ENCODE results near the gene IL13RA2. TPM values are rescaled to one million over a fixed set of nuclear protein-coding genes. Genes with fewer than 3 reads are reported as not detected.

The IL13RA2 gene
- polyA plus RNA-seq, 2 of the 4 experiments (the other 2 are of a cell fraction), result not detected

- WGBS (ENCODE audit: missing lambda C conversion rate), result 46% methylated on average over 2 of the region's 2 CpGs
- Histone ChIP-seq H3K4me3 (no peak overlapping the region), H3K9me3 (no peaks in the 10 kb centered on the region), H3K4me2 (no peak overlapping the region), H3K4me1 (no peaks in the 10 kb centered on the region), H3K27ac (no peak overlapping the region)
- POLR2A ChIA-PET, result no interaction called here
- FAIRE-seq (no peak), DNase-seq (ENCODE audit: low read depth in 1 of 2, low spot score in 1 of 2) (no peak), ATAC-seq (no peak)
- CTCF ChIA-PET, result no interaction called here
- TF ChIP-seq TP53 (CRISPR knock-in tag; IDR thresholded peaks at IDR 0.05) (no peak), HMGXB4 (CRISPR knock-in tag; IDR thresholded peaks at IDR 0.05; ENCODE audit: borderline replicate concordance) (no peak), BHLHE40 (IDR thresholded peaks at IDR 0.05; ENCODE audit: low read depth, low read length) (no peak), TFCP2L1 (CRISPR knock-in tag; IDR thresholded peaks at IDR 0.05) (no peak), NFE2L2 (conservative IDR thresholded peaks at IDR 0.05; ENCODE audit: low read length) (no peak), RFX5 (IDR thresholded peaks at IDR 0.05) (no peak), SREBF2 (IDR thresholded peaks at IDR 0.05) (no peak), GATA3 (IDR thresholded peaks at IDR 0.05; ENCODE audit: borderline replicate concordance) (no peak), ZFP36 (IDR thresholded peaks at IDR 0.05; ENCODE audit: borderline replicate concordance, partially characterized antibody) (no peak), ZSCAN20 (CRISPR knock-in tag; IDR thresholded peaks at IDR 0.05) (no peak), HOXA7 (CRISPR knock-in tag; IDR thresholded peaks at IDR 0.05) (no peak), CHD2 (IDR thresholded peaks at IDR 0.05; ENCODE audit: low read length, partially characterized antibody) (no peak)
- TF ChIP-seq, protein P1, sequence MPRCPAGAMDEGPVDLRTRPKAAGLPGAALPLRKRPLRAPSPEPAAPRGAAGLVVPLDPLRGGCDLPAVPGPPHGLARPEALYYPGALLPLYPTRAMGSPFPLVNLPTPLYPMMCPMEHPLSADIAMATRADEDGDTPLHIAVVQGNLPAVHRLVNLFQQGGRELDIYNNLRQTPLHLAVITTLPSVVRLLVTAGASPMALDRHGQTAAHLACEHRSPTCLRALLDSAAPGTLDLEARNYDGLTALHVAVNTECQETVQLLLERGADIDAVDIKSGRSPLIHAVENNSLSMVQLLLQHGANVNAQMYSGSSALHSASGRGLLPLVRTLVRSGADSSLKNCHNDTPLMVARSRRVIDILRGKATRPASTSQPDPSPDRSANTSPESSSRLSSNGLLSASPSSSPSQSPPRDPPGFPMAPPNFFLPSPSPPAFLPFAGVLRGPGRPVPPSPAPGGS (IDR thresholded peaks at IDR 0.05), result no peak
Observed at GRCh38 chrX:115030625-115031024, 13.2 kb upstream of the IL13RA2 start.

- no peak overlapping the region for H3K4me2 ChIP-seq
Observed at GRCh38 chrX:115029869-115030570, 12.6 kb upstream of the IL13RA2 start.

More at GRCh38 chrX:115029869-115030570, 12.6 kb upstream of the IL13RA2 start:
- no peaks in the 10 kb centered on the region for H3K9me3 ChIP-seq
- DNase-seq (ENCODE audit: low read depth in 1 of 2, low spot score in 1 of 2), result no peak
- POLR2A ChIA-PET, result no interaction called here
- no peak for FAIRE-seq
- no peak overlapping the region for H3K27ac ChIP-seq
- 66% methylated on average over 5 of the region's 5 CpGs for WGBS (ENCODE audit: missing lambda C conversion rate)
- H3K4me1 ChIP-seq, result no peaks in the 10 kb centered on the region
- no peak for ATAC-seq
- no peak for TF ChIP-seq CBX8 (IDR thresholded peaks at IDR 0.05)
- no peak for TF ChIP-seq HOXA7 (CRISPR knock-in tag; IDR thresholded peaks at IDR 0.05)
- no peak for TF ChIP-seq RCOR1 (IDR thresholded peaks at IDR 0.05; ENCODE audit: low read depth, low read length)
- no peak for TF ChIP-seq ZNF302 (CRISPR knock-in tag; IDR thresholded peaks at IDR 0.05)
- no peak for TF ChIP-seq ZSCAN20 (CRISPR knock-in tag; IDR thresholded peaks at IDR 0.05)
- TF ChIP-seq, protein P2, sequence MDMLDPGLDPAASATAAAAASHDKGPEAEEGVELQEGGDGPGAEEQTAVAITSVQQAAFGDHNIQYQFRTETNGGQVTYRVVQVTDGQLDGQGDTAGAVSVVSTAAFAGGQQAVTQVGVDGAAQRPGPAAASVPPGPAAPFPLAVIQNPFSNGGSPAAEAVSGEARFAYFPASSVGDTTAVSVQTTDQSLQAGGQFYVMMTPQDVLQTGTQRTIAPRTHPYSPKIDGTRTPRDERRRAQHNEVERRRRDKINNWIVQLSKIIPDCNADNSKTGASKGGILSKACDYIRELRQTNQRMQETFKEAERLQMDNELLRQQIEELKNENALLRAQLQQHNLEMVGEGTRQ (IDR thresholded peaks at IDR 0.05), result no peak
- no peak for TF ChIP-seq HOXB13 (CRISPR knock-in tag; IDR thresholded peaks at IDR 0.05; ENCODE audit: low read depth)
- no peak for TF ChIP-seq HOXB5 (CRISPR knock-in tag; IDR thresholded peaks at IDR 0.05)
- TF ChIP-seq, protein P3, sequence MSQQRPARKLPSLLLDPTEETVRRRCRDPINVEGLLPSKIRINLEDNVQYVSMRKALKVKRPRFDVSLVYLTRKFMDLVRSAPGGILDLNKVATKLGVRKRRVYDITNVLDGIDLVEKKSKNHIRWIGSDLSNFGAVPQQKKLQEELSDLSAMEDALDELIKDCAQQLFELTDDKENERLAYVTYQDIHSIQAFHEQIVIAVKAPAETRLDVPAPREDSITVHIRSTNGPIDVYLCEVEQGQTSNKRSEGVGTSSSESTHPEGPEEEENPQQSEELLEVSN (IDR thresholded peaks at IDR 0.05; ENCODE audit: borderline replicate concordance, low read depth), result no peak
- no peak for TF ChIP-seq FOSL2 (IDR thresholded peaks at IDR 0.05)
- no peak for TF ChIP-seq FOSL2 (CRISPR knock-in tag; IDR thresholded peaks at IDR 0.05)
- no peak for TF ChIP-seq ATOH8 (CRISPR knock-in tag; IDR thresholded peaks at IDR 0.05; ENCODE audit: low read depth)
- no peak for TF ChIP-seq JUNB (IDR thresholded peaks at IDR 0.05)
- TF ChIP-seq RFX5 (IDR thresholded peaks at IDR 0.05), result no peak
- TF ChIP-seq JUN (IDR thresholded peaks at IDR 0.05), result no peak
- TF ChIP-seq MAFK (IDR thresholded peaks at IDR 0.05; ENCODE audit: partially characterized antibody), result no peak
- TF ChIP-seq FOXS1 (CRISPR knock-in tag; IDR thresholded peaks at IDR 0.05), result no peak
- no peak for TF ChIP-seq HDAC2 (IDR thresholded peaks at IDR 0.05)
- no peak for TF ChIP-seq TFCP2L1 (CRISPR knock-in tag; IDR thresholded peaks at IDR 0.05)
- TF ChIP-seq KDM5A (IDR thresholded peaks at IDR 0.05), result no peak
- TF ChIP-seq NFE2L2 (conservative IDR thresholded peaks at IDR 0.05; ENCODE audit: low read length), result no peak
- no peak overlapping the region for H3K4me3 ChIP-seq
- CTCF ChIA-PET, result interaction anchor here (0.9 kb wide), 1 partner anchor 12 kb away, joined by 3 read pairs; no protein-coding TSS in a partner anchor
